GM23338 (cell line): ENCODE measurements around the gene MMP28. TPM values are rescaled to one million over a fixed set of nuclear protein-coding genes. Genes with fewer than 3 reads are reported as not detected.

Source experiments
- ATAC-seq: fragments of 200-7000 bp; cut with Tn5 transposase; 3 replicates; pipeline ENCODE4 v1.9.1; 2020
- DNase-seq: peaks from one replicate; pipeline ENCODE4 v3.0.0-alpha.2; 2015; ENCODE audit warnings: low spot score
- H2AFZ ChIP-seq: fragments of 200-600 bp; sonication (generic); 2 replicates; pipeline ENCODE4 v1.8.0; 2016; ENCODE audit warnings: antibody characterized with exemption, mild to moderate bottlenecking, moderate library complexity
- H3F3A ChIP-seq: fragments of 200-600 bp; sonication (generic); replicated peaks from 2 replicates; pipeline ENCODE4 v1.8.0; 2017; ENCODE audit warnings: antibody characterized with exemption, mixed run types, low read depth
- H3K27ac ChIP-seq: fragments of 200-600 bp; sonication (generic); 2 replicates; pipeline ENCODE4 v1.6.1; 2016; ENCODE audit warnings: low read depth
- H3K27me3 ChIP-seq: fragments of 200-600 bp; sonication (generic); 2 replicates; pipeline ENCODE4 v1.8.0; 2016; ENCODE audit warnings: mild to moderate bottlenecking, mixed run types, moderate library complexity; ENCODE audit not compliant: insufficient read depth
- H3K36me3 ChIP-seq: fragments of 200-600 bp; sonication (generic); 2 replicates; pipeline ENCODE4 v1.8.0; 2016; ENCODE audit warnings: mild to moderate bottlenecking; ENCODE audit not compliant: insufficient read depth
- H3K4me1 ChIP-seq: fragments of 200-600 bp; sonication (generic); 2 replicates; pipeline ENCODE4 v1.8.0; 2016; ENCODE audit warnings: mild to moderate bottlenecking, moderate library complexity; ENCODE audit not compliant: insufficient read depth
- H3K4me2 ChIP-seq: fragments of 200-600 bp; sonication (generic); 2 replicates; pipeline ENCODE4 v1.7.1; 2017; ENCODE audit warnings: mixed run types
- H3K4me3 ChIP-seq: fragments of 200-600 bp; sonication (generic); 2 replicates; pipeline ENCODE4 v1.6.1; 2016; ENCODE audit warnings: mixed run types
- H3K79me2 ChIP-seq: fragments of 200-600 bp; sonication (generic); replicated peaks from 2 replicates; pipeline ENCODE4 v1.8.0; 2017; ENCODE audit warnings: mild to moderate bottlenecking; ENCODE audit not compliant: insufficient read depth
- H3K9me2 ChIP-seq: fragments of 200-600 bp; sonication (generic); 2 replicates; pipeline ENCODE4 v1.8.0; 2017; ENCODE audit not compliant: insufficient read depth
- H4K20me1 ChIP-seq: fragments of 200-600 bp; sonication (generic); replicated peaks from 2 replicates; pipeline ENCODE4 v1.8.0; 2017; ENCODE audit warnings: mild to moderate bottlenecking; ENCODE audit not compliant: insufficient read depth
- H3K27ac Mint-ChIP-seq: 2 replicates; pipeline ENCODE4 v1.8.0; 2020; ENCODE audit warnings: inconsistent platforms, mild to moderate bottlenecking, moderate library complexity, mixed read lengths
- H3K27me3 Mint-ChIP-seq: 3 replicates; pipeline ENCODE4 v1.8.0; 2022; ENCODE audit warnings: low read depth, mild to moderate bottlenecking, moderate library complexity, mixed read lengths, inconsistent platforms; ENCODE audit not compliant: insufficient read depth, poor library complexity
- H3K36me3 Mint-ChIP-seq: 3 replicates; pipeline ENCODE4 v1.8.0; 2021; ENCODE audit warnings: low read depth, mild to moderate bottlenecking, inconsistent platforms, moderate library complexity, mixed read lengths
- H3K4me1 Mint-ChIP-seq: 3 replicates; pipeline ENCODE4 v1.8.0; 2020; ENCODE audit warnings: mild to moderate bottlenecking, inconsistent platforms, mixed read lengths
- H3K4me3 Mint-ChIP-seq: 3 replicates; pipeline ENCODE4 v1.8.0; 2021; ENCODE audit warnings: moderate library complexity, mild to moderate bottlenecking, inconsistent platforms, mixed read lengths
- H3K9me3 Mint-ChIP-seq: 3 replicates; pipeline ENCODE4 v1.8.0; 2020; ENCODE audit warnings: moderate library complexity, mild to moderate bottlenecking, inconsistent platforms, mixed read lengths
- CREB1 ChIP-seq: fragments of 250-450 bp; sonication (Bioruptor Pico); IDR thresholded peaks from 2 replicates; pipeline ENCODE4 v1.5.0; 2020; ENCODE audit warnings: low read depth, mild to moderate bottlenecking, moderate library complexity
- CTCF ChIP-seq, 2 experiments: fragments of 200-600 bp in 1 of 2; sonication (generic) in 1 of 2; conservative IDR thresholded peaks; 2 replicates each; pipeline versions ENCODE4 v1.5.1 to v1.6.1; 2016 to 2017; ENCODE audit warnings: antibody characterized with exemption in 2 of 2, low read depth in 2 of 2, mild to moderate bottlenecking in 2 of 2, moderate library complexity in 1 of 2
- ETS1 ChIP-seq: IDR thresholded peaks from 2 replicates; pipeline ENCODE4 v1.6.1; 2016; ENCODE audit warnings: antibody characterized with exemption
- POLR2AphosphoS5 ChIP-seq: IDR thresholded peaks from 2 replicates; pipeline ENCODE4 v1.6.1; 2016; ENCODE audit warnings: antibody characterized with exemption, low read depth
- REST ChIP-seq: IDR thresholded peaks from one replicate; pipeline ENCODE4 v1.6.1; 2018; ENCODE audit warnings: antibody characterized with exemption; ENCODE audit not compliant: unreplicated experiment
- STAT1 ChIP-seq: IDR thresholded peaks from one replicate; pipeline ENCODE4 v1.6.1; 2016; ENCODE audit warnings: antibody characterized with exemption; ENCODE audit not compliant: unreplicated experiment
- ZNF114 ChIP-seq: fragments of 250-450 bp; sonication (Bioruptor Pico); IDR thresholded peaks from 2 replicates; pipeline ENCODE4 v1.5.0; 2020; ENCODE audit warnings: mild to moderate bottlenecking, moderate library complexity
- ZNF331 ChIP-seq: fragments of 250-450 bp; sonication (Bioruptor Pico); IDR thresholded peaks from 2 replicates; pipeline ENCODE4 v1.5.0; 2020; ENCODE audit warnings: low read depth, mild to moderate bottlenecking, moderate library complexity
- polyA plus RNA-seq: library from polyadenylated mRNA; unstranded; fragments of >200 nt; fragmentation: Nextera tagmentation; extraction: Ambion mirVana; gene quantifications from 2 replicates; pipeline ENCODE4 v1.2.1, GENCODE V29; 2016
- total RNA-seq: library from RNA; depleted of rRNA; stranded (reverse); fragments of >200 nt; shearing (Covaris generic); gene quantifications from 2 replicates; pipeline ENCODE4 v1.2.3, GENCODE V29; 2014

Gene MMP28
- total and polyA plus RNA-seq, 2 experiments from 2014 or later: not detected

GRCh38 chr17:35740997-35741931 is 54.2 kb downstream of the MMP28 start:
- no peak overlapping the region for H3K27ac ChIP-seq
- Mint-ChIP-seq H3K4me1 (peaks cover 11% of the 10 kb centered on the region), H3K4me3 (peak overlapping the region; percentile 71), H3K9me3 (peaks cover 12% of the 10 kb centered on the region; the same call in 2 of the 3 replicates), H3K27me3 (peaks cover 28% of the 10 kb centered on the region), H3K36me3 (0 out of 3 replicates have a peak, but pooled peaks cover 8% of the 10 kb centered on the region), H3K27ac (no peak overlapping the region)
- TF ChIP-seq ZNF331 (CRISPR knock-in tag) (no peak), CREB1 (CRISPR knock-in tag) (peak; percentile 40; the same call in 1 of the 2 replicates), REST (no peak), POLR2AphosphoS5 (peak; percentile 28; the same call in 1 of the 2 replicates), CTCF (conservative IDR thresholded peaks at IDR 0.05; ENCODE audit: low read depth in 2 of 2) (peak in 1 of 2 experiments; percentile 18; a peak in 2 of 4 replicates), ZNF114 (no peak), STAT1 (no peak), ETS1 (no peak)
- peaks cover 8% of the 10 kb centered on the region; the same call in 1 of the 2 replicates for H3F3A ChIP-seq
- peaks cover 6% of the 10 kb centered on the region; the same call in 1 of the 2 replicates for H3K9me2 ChIP-seq
- no peaks in the 10 kb centered on the region; the same call in 1 of the 2 replicates for H4K20me1 ChIP-seq
- no peaks in the 10 kb centered on the region for H3K79me2 ChIP-seq
- peak overlapping the region; percentile 55 for H3K4me3 ChIP-seq
- DNase-seq (peak; percentile 88), ATAC-seq (peak; percentile 85)
- peaks cover 57% of the 10 kb centered on the region for H3K27me3 ChIP-seq
- peaks cover 4% of the 10 kb centered on the region; the same call in 1 of the 2 replicates for H3K4me1 ChIP-seq
- H3K4me2 ChIP-seq: peak overlapping the region; percentile 79
- peak overlapping the region; percentile 56; the same call in 1 of the 2 replicates for H2AFZ ChIP-seq
- no peaks in the 10 kb centered on the region for H3K36me3 ChIP-seq
